Measurements from ENCODE around the gene TNNT1. TPM values are rescaled to one million over a fixed set of nuclear protein-coding genes. Genes with fewer than 3 reads are reported as not detected.

The TNNT1 gene
- total RNA-seq, 1 donor from 2014 or later: not detected

DNA sequence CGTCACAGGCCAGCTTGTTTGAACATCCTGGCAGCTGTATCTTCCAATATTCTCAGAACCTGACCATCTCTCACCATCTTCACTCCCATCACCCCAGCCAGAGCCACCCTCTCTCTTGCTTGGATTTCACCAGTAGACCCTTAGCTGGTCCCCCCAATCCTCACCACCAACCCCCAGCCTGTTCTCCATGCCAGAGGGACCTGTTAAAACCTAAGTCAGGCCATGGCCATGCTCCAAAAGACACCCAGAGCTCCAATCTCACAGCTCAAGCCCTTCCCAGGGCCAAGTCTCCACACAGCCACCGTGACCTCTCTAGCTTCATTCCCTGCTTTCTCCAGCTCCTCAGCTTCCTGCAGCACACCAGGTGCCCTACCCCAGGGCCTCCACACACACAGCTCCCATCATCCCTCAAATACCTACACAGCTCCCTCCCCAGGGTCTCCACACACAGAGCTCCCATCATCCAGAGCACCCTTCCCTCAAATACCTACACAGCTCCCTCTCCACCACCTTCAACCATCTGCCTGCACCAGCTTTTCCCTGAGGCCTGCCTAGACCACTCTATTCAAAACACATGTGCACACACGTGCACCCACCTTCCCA, 59.6 kb downstream of the TNNT1 start:
- no peak overlapping the region for H3K27ac ChIP-seq
- peaks cover 11% of the 10 kb centered on the region for H3K27me3 ChIP-seq
- peaks cover 30 to 33% of the 10 kb centered on the region in 2 donors for H3K36me3 ChIP-seq
- TF ChIP-seq, protein P1, sequence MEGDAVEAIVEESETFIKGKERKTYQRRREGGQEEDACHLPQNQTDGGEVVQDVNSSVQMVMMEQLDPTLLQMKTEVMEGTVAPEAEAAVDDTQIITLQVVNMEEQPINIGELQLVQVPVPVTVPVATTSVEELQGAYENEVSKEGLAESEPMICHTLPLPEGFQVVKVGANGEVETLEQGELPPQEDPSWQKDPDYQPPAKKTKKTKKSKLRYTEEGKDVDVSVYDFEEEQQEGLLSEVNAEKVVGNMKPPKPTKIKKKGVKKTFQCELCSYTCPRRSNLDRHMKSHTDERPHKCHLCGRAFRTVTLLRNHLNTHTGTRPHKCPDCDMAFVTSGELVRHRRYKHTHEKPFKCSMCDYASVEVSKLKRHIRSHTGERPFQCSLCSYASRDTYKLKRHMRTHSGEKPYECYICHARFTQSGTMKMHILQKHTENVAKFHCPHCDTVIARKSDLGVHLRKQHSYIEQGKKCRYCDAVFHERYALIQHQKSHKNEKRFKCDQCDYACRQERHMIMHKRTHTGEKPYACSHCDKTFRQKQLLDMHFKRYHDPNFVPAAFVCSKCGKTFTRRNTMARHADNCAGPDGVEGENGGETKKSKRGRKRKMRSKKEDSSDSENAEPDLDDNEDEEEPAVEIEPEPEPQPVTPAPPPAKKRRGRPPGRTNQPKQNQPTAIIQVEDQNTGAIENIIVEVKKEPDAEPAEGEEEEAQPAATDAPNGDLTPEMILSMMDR (IDR thresholded peaks at IDR 0.05): no peak
- H3K9me3 ChIP-seq: no peaks in the 10 kb centered on the region
- H3K4me3 ChIP-seq: no peak overlapping the region
- intact Hi-C loops (cut with DNase I): loop anchor here (2.0 kb wide), 1 partner anchor 23 kb away; no protein-coding TSS in a partner anchor
- H3K4me1 ChIP-seq: peaks cover 0 to 20% of the 10 kb centered on the region in 2 donors
- no peak for DNase-seq (ENCODE audit: low spot score in 2 of 2)

DNA sequence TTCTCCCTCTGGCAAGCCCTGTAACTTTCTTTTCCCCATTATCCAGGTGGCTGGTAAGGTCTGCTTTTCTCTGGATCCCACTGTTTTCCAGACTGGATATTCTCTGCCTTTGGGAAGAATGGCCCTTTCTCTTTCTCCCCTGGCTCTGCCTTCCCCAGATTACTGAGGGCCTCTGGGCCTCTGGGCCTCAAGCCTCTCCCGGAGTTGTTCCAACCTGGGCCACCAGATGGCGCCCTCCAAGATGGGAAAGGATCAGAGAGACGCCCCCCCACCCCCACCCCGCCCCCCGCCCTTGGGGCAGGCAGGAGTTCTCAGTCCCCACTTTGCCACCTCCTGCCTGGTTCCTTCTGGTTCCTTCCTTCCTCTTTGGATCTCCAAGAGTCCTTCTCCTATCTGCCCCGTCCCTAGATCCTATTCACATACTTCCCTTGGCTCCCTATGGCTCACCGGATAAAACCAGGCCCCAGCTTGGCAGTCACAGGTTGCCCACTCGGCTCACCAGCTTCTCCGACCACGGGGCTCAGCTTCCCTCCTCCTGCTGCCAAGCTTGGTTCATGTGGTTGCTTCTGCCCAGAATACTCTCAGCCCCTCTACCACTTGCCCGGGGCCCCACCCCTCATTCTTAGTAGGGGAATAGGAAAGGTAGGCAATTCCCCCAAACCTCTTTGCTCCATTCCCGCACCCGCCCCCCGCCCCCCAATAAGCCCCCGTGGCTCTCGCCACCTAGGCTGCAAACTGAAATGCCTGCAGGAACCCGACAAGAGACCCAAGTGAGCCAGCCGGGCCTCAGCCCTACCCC, 60.3 kb downstream of the TNNT1 start:
- peak in 1 of 2 donors; percentile 83 for DNase-seq (ENCODE audit: low spot score in 2 of 2)
- no peak overlapping the region for H3K27ac ChIP-seq
- intact Hi-C loops (cut with DNase I): loop anchor here (2.0 kb wide), 1 partner anchor 24 kb away; no protein-coding TSS in a partner anchor
- TF ChIP-seq, protein P1 (IDR thresholded peaks at IDR 0.05): peak; percentile 36 to 91 (median 87)
- peaks cover 0 to 20% of the 10 kb centered on the region in 2 donors for H3K4me1 ChIP-seq
- no peaks in the 10 kb centered on the region for H3K9me3 ChIP-seq
- H3K36me3 ChIP-seq: peaks cover 26 to 29% of the 10 kb centered on the region in 2 donors
- peaks cover 13% of the 10 kb centered on the region for H3K27me3 ChIP-seq
- H3K4me3 ChIP-seq: no peak overlapping the region

DNA sequence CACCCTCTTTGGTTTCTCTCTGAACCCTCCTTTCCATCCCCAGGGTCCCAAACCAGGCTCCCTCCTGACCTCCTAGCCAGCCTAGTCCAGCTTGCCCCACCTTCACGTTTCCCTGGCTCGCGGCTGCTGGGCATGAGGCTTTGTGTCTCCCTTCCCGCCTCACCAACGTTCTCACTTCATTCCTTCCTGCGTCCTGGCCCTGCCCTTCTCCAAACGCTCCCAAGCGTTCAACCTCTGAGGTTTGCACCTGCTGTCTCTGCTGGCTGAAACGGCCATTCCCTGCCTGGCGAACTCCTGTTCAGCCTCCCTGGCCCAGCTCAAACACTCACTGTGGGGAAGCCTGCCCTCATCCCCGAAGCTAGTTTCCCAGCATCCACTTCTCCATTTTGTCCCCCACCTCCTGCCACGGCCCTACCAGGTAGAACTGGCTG, 61.0 kb downstream of the TNNT1 start:
- TF ChIP-seq, protein P1 (IDR thresholded peaks at IDR 0.05): no peak
- Histone ChIP-seq H3K4me1 (peaks cover 0 to 20% of the 10 kb centered on the region in 2 donors), H3K36me3 (peaks cover 26 to 28% of the 10 kb centered on the region in 2 donors), H3K27me3 (peaks cover 18% of the 10 kb centered on the region), H3K4me3 (peak overlapping the region; percentile 56 to 62), H3K9me3 (no peaks in the 10 kb centered on the region), H3K27ac (no peak overlapping the region)
- intact Hi-C loops (cut with DNase I): loop anchor here (2.0 kb wide), 1 partner anchor 25 kb away; no protein-coding TSS in a partner anchor
- DNase-seq (ENCODE audit: low spot score in 2 of 2): no peak

DNA sequence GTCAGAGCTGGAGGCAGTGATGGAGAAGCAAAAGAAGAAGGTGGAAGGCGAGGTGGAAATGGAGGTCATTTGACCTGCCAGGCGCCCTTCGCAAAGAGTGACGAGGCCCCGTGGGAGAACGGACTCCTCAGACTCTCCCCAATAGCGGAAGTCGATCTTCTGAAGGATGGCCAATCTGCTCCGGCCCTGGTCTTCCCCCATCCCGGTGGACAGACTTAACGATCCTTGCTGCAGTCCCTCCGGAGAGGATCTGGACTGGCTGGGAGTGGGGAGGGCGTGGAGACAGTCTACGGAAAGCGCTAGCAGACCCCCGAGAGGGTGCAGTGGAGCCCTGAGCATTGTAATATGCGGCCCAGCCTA, 61.5 kb downstream of the TNNT1 start:
- peaks cover 20 to 22% of the 10 kb centered on the region in 2 donors for H3K36me3 ChIP-seq
- intact Hi-C loops (cut with DNase I): no loop called here
- TF ChIP-seq, protein P1 (IDR thresholded peaks at IDR 0.05): no peak

DNA sequence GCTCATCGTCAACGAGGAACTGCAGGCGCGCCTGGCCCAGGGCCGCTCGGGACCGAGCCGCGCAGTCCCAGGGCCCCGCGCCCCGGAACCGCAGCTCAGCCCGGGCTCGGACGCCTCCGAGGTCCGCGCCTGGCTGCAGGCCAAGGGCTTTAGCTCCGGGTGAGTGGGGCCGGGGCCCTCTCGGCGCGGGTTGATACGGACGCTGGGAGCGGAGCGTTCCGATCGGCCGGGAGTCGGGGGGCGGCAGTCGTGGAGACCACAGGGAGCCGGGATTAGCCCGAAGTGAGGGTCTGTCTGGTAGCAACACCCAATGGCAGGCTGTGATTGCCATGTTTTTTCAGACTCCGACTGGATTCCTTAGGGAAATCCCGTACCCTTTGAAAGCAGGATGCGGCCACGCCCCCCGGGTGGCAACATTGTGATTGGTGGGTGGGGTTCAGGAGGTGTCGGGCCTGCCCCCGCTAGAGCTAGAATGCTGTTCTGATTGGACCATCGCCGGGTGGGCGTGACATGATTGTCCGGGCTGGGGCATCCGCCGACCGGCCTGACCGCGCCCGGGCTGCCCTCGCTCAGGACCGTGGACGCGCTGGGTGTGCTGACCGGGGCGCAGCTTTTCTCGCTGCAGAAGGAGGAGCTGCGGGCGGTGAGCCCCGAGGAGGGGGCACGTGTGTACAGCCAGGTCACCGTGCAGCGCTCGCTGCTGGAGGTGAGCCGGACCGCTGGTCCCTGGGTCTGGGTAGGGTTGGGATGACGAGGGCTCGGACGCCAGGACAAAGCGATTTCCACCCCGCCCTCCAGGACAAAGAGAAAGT, 62.1 kb downstream of the TNNT1 start:
- H3K4me1 ChIP-seq: peaks cover 0 to 24% of the 10 kb centered on the region in 2 donors
- H3K9me3 ChIP-seq: no peaks in the 10 kb centered on the region
- H3K27me3 ChIP-seq: peaks cover 29% of the 10 kb centered on the region
- no peak overlapping the region for H3K27ac ChIP-seq
- peak overlapping the region; percentile 56 to 62 for H3K4me3 ChIP-seq
- peaks cover 15 to 17% of the 10 kb centered on the region in 2 donors for H3K36me3 ChIP-seq
- peak; percentile 67 to 93 for DNase-seq (ENCODE audit: low spot score in 2 of 2)
- TF ChIP-seq, protein P1 (IDR thresholded peaks at IDR 0.05): no peak
- intact Hi-C loops (cut with DNase I): no loop called here

More for the DNA sequence above, 61.5 kb downstream of the TNNT1 start:
- DNase-seq (ENCODE audit: low spot score in 2 of 2): no peak
- peaks cover 23% of the 10 kb centered on the region for H3K27me3 ChIP-seq
- H3K9me3 ChIP-seq: no peaks in the 10 kb centered on the region
- peak overlapping the region; percentile 56 to 62 for H3K4me3 ChIP-seq
- H3K27ac ChIP-seq: no peak overlapping the region
- H3K4me1 ChIP-seq: peaks cover 0 to 20% of the 10 kb centered on the region in 2 donors
